HG03439 (cell line): Measurements from ENCODE around the gene CPXM1.
"Not testable (repeated sequence)": the region's sequence is repeated elsewhere in the genome, so short reads cannot be mapped to it uniquely, and the experiment has no call there.

ENCODE experiments used
- ATAC-seq: cut with Tn5 transposase; IDR thresholded peaks from one replicate; pipeline ENCODE4 v1.9.1; 2021; ENCODE audit warnings: mild to moderate bottlenecking, moderate library complexity; ENCODE audit not compliant: unreplicated experiment

CPXM1 gene

DNA sequence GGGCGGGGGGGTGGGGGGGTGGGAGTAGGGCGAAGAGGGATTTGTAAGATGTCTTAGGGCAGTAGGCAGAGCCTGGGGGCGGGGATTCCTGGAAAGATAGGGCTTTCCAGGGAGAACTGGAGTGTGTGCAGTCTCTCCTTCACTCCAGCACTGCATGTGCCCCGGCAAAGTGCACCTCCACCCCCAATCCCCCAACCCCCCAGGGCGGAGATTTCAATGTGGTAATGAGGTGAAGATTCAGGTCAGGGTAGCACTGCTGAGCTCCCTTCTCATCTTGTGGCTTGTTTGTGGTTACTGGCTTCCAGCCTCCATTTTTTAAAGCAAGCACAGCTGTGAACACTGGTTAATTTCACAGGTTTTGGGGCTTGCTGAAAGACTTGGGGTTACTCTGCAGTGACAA, 21.6 kb upstream of the CPXM1 start:
- no peak for ATAC-seq

DNA sequence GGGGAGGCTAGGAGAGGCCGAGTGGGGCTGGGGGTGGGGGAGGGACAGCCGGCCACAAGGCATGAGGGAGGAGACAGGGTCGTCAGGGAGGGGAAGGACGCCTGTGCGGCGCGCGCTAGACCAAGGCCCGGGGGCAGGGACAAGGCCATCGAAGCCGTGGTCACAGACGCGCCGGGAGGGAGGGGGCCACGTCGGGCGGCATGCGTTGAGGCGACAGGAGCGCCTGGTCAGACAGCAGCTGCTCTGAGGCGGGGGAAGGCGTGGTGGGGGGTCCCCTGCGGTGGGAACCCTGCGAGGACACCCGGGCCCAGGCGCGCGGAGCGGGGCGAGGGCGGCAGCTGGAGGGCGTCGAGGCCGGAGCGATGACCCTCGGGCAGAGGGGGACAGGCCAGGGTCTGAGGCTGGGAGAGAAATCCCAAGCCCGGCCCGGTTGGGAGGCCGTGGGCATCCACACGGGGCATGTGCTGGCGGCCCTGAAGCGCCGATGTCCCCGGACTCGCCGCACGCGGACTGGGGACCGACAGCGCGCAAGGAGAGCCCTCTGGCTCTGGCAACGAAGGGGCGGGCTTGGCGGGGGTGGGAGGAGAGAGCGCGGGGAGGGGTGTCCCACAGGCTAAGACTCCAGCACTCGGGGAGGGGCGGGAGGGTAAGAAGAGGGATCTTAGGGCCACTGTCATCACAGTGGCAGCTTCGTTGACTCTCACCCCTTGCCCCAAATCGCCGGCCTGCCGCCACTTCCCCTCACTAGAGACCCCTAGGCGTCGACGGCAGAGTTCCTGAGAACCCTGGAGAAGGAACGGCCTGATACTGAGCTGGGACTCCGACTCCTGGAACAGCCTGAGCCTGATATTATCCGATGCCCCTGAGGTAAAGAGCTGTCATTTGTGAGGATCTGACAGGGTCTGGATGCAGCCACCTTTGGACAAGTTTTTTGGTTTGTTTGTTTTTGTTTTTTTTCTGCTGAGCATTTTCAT, 20.8 kb upstream of the CPXM1 start:
- no peak for ATAC-seq

DNA sequence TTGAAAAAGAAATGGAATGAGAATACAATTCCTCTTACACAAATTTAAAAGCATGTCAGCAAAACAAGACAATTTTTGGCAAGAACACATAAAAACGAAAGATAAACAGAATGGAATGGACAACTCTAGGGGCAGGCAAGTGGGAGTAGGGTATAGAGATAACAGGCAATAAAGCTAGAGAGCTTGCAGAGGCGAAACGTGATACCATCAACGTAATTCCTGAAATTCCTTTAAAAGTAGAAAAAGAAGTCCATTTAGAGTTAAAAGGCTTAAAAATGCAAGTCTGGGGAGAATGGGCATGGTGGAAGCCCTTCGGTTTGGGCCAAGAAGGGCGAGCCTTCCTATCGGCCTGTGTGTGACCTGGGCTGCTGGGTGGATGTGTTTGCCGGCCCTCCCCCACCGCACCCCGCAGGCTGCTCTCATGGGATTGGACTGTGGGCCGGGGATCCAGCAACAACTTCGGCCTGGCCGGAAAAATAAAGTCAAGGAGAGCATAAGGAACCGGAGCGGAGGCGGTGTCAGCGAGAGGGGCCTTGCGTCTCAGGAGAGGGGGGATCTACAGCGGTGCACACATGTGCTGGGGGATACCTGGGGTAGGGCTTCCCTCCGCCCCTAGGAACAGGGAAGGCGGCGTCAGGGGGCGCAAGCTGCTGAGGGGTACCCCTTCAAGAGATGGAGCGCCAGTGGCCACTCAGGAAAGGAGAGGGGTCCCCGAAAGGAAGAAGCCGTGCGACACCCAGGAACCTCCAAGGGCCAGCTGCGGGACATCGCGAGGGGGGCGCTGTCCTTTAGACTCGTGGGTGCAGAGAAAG, 19.9 kb upstream of the CPXM1 start:
- ATAC-seq, result no peak

DNA sequence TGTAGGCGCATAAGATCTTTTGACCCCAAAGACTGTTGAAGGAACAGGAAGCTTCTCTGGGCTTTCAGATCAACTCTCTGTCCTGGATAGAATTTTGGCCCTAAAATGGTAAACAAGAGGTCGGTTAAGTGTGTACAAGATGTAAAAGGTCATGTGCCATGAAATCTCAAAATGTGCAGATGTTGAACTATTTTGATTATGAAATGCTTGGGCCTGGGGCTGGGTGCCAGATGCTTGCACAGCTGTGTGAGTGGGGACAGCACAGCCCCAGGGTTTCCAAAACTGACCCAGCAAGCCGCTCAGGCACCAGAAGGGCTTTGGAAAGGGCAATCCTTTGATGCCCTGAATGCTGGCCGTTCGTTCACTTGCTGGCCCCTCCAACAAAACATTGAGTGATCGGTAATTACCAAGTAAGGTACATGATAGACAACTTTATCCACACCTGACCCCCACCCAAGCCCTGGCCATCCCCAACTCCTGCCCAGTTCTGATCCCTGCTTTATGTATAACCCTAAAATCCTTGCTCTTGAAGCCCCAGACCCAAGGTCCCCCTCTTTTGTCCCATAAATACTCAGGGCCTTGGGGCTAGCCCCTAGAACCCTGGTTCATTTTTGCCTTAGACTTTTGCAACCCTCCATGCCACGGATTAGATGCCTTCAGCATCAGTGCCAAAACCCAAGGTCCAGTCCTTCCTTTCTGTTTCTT, 17.6 kb upstream of the CPXM1 start:
- ATAC-seq, result no peak

DNA sequence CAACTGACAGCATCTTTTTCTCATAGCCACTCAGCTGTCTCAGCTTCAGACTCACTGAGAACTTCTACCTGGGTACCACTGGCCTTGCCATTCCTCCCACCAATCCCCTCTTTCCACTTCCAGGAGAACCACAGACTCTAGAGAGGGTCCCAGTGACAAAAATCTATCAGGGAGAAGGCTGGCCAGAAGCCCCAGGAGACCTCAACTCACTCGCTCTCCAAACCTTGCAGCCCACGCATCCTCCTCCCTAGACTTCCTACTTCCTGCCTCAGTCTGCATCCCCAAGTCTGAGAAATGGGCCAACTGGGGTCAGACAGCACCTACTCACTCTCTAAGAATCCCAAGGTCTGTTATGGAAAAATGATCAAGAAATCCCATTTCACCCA, 16.9 kb upstream of the CPXM1 start:
- ATAC-seq, result no peak

DNA sequence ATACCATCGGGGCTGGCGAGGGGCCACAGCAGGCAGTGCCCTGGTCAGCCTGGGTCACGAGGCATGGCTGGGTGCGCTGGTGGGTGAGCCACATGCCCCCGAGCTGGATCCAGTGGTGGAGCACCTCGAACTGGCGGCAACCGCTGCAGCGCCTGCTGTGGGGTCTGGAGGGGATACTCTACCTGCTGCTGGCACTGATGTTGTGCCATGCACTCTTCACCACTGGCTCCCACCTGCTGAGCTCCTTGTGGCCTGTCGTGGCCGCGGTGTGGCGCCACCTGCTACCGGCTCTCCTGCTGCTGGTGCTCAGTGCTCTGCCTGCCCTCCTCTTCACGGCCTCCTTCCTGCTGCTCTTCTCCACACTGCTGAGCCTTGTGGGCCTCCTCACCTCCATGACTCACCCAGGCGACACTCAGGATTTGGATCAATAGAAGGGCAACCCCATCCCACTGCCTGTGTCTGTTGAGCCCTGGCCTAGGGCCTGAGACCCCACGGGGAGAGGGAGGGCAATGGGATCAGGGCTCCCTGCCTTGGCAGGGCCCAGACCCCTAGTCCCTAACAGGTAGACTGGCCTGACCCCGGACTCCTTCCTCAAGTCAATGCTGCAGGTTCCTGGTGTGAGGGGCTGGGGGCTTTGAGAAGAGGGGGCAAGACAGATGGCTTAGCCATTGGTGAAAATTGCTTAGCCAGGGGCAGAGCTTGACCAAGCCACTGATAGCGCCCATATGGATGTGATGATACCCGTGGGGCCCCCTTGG, 16.3 kb upstream of the CPXM1 start:
- ATAC-seq, result no peak

DNA sequence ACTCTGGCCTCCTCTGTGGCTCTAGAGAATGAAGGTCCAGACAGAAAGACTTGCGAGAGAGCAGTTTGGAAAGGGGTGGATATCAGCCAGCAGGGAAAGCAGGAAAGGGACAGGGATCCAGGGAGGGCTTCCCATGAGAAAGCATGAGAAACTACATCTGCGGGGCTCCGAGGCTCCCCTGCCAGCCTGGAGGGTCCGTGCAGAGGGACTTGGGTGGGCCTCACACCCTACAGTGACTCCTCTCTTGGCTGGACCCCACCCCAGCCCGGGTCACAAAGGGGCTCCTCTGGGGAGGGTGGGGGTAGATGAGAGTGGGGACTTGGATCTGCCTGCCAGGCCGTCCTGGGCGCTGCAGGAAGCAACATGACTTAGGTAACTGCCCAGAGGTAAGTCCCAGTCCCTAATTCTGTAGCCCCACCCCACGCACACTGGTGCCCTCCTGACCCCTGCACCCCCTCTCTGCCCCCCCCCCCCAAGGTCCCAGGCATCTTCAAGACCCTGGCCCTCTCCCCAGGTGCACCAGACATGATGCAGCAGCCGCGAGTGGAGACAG, 15.7 kb upstream of the CPXM1 start, which contains the start of gene TMEM239:
Gene TMEM239, plus strand, starts transcription at position 335 of the 553 bp plus-strand sequence. Its CDS starts 191 bp downstream, at position 526.
- no peak for ATAC-seq

DNA sequence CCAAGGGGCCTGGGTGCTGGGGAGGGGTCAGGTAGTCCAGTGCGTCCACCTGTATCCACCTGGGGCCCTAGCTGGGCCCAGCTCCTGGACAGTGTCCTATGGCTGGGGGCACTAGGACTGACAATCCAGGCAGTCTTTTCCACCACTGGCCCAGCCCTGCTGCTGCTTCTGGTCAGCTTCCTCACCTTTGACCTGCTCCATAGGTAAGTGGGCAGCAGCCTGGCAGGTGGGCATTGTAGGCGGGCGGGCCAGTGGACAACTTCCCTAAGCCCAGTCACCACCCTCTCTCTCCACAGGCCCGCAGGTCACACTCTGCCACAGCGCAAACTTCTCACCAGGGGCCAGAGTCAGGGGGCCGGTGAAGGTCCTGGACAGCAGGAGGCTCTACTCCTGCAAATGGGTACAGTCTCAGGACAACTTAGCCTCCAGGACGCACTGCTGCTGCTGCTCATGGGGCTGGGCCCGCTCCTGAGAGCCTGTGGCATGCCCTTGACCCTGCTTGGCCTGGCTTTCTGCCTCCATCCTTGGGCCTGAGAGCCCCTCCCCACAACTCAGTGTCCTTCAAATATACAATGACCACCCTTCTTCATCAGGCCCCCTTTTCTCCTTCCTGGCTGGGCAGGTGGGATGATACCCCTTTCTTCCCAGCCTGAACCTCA, 14.9 kb upstream of the CPXM1 start:
- ATAC-seq, result no peak

DNA sequence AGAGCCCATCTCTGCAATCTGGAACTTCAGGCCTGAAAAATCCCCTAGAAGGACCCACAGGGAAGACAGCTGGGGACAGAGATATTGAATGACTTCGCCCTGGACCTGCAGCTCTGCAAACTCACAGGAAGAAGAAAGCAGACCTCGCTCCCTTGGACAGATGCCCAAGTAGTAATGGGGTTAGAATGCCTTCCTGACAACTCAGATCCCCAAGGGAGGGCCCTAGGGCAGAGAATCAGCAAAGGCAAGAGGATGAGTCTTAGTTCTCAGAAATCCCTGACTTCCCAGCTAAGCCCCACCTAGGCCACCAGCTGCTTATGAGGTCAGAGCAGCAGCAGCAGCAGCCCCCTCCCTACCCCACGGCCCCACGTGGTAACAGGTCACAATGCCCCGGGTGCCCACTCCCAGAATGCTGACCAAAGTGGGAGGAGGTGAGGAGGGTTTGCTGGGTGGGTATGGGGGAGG, 14.2 kb upstream of the CPXM1 start, which contains the start of gene C20orf141:
Gene C20orf141, plus strand, starts transcription at position 401 of the 465 bp plus-strand sequence. CDS start 198 bp downstream, outside the sequence.
- no peak for ATAC-seq

DNA sequence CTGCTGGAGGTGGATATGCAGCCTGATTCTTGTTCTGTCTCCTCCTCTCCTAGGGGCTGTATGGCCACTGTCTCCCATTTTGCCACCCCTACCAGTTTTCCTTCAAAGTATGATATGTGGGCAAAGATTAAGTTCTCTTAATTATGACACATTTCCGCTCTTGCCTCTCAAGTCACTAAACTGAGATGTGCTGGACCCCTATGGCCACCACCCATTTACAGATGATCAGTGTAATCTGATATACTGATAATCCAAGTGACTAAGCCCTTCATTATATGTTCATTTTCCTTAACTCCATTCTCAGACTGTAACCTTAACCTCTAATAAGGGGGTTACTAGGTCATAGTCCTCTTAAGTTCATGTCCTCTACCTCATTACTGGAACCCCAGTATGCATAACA, 13.6 kb upstream of the CPXM1 start:
- no peak for ATAC-seq

DNA sequence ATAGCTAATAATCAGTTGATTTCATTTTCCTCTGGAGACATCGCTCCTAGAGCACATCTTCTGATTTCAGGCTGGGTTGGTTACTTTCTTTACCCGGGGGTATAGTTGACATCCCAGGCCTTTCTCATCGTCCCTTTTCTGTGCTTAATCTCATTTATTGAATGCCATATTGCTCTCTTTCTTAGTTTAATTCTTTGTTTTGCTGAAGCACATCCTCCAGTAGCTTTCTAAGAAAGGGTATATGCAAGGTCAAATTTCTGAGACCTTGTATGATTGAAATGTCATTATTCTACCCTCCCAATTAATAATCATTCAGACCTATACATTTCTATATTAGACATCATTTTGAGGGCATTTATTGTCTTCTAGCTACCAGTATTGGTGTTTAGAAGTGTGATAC, 11.8 kb upstream of the CPXM1 start:
- ATAC-seq, result no peak

DNA sequence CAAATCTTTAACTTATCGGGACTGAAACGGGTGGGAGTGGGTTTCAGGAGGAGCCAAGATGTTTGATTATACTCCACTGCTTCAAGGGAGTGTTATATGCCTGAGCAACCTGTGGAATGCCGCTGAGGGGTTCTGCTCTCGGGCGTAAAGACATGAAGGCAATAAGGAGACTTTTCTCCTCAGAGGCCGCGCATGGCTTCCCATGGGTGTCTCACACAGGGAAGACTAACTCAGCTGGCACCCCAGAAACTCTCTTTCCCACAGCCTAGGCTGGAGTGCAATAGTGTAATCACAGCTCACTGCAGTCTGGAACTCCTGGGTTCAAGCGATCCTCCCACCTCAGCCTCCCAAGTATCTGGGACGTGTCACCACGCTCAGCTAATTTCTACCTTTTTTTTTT, 9.3 kb upstream of the CPXM1 start:
- no peak for ATAC-seq

DNA sequence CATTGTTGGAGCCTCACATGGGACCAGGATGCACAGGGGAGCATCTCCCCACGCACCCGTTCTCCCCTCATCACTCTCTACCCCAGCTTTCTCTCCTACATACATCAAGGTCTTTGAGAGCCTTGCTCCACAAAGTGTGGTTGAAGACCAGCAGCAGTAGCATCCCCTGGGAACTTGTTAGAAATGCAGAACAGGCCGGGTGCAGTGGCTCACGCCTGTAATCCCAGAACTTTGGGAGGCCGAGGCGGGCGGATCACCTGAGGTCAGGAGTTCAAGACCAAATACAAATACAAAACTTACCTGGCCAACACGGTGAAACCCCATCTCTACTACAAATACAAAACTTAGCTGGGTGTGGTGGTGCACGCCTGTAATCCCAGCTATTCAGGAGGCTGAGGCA, 7.5 kb upstream of the CPXM1 start:
- not testable (repeated sequence) for ATAC-seq

DNA sequence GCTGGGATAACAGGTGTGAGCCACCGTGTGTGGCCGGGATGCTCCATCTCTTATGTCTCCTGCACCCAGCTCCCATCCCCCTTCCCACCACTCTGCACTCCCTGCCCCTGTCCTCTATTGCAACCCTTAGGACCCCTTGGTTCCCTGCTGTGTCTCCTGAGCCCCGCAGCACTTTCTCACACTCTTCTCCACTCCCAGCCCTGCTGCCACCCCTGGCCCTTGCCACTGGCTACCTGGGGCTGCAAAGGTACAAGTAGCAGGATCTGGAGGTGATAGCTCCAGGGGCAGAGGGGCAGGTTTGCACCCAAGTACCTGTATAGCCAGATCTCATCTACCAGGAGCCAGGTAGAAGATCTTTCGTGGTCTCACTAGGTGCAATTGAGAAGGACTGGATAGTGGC, 6.6 kb upstream of the CPXM1 start:
- no peak for ATAC-seq

DNA sequence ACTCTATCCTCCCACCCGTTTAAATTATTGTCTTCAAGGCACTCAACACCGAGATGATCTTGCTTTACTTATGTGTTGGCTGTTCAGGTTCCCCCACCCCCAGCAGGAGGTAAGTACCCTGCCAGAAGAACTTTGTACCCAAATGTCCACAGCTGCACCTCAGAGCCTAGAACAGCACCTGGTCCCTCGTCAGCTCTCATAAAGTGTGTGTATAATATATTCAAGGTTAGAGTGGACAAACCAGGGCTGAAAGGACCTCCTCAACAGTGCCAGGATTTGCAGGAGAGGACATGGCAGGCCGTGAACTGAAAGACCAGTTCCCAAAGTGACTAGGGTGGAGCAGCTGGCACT, 5.9 kb upstream of the CPXM1 start:
- no peak for ATAC-seq

DNA sequence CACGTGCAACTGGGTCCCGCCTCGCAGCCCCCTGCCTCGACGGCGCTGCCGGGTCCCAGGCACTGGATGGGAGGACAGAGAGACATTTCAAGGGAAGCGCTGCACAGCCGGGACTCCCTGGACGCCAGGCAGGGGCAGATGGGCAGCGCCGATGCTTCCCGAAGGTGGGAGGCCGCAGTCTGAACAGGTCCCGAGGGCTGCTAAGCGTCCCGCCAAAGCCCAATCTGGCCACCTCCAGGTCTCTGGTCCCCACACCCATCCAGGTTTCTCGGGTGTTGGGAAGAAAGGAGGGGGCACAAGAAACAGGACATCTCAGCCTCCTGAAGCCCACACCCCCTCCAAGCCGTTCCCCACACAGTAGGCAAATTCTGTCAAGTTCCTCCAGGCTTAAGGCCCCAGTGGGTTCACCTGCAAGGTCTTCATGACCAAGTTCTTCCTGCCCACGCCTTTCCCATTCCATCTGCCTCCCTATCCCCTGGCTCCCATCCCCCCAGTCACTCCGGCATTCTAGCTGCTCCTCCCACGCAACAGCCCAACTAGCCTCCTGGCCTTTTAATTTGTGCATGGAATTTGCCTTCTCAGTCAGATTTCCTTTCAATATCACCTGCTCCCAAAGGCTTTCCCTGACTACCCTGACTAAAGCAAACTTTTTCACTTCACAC, 5.4 kb upstream of the CPXM1 start:
- ATAC-seq, result no peak

DNA sequence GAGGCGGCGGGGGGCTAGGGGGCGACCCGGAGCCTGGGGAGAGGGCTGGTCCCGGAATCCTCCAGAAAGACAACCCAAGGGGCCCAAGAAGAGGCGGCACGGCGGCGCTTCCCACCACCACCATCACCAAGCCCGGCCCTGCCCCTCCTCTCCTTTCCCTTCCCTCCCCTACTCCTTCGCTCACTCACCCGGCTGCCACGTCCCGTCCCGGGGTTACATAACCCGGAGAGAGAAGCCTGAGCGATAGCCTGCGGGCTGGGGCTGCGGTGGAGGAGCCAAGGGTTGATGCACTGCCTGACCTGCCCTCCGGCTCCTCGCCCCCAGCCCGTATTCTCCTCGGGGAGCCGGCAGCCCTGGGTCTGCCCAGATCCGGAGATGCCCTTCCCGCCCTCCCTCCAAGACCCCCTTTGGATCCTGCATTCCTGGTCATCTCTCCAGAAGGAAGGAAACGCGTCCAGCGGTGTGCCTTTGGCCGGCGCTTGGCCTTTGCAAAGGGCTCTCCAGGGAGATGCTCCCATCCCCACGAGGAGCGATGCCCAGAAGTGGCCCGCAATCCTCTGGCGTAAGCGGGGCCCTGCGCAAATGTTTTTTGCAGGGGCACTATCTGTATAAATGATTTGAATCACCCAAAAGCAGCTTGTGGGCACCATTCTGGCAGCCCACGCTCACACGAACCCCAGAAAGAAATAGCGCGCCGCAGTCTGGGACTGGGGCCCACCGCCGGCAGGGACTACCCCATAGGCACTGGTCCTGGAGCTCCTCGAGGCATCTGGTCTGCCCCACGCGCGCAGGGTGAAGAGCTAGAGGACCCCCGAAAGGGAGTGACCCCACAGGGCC, 4.6 kb upstream of the CPXM1 start:
- ATAC-seq, result no peak
